DOHH2 (cell line): ENCODE results near the gene CUTC.
A peak's percentile ranks its signal among the peaks of the same experiment; 100 is the strongest.

ENCODE experiments used
- CTCF ChIP-seq: fragments of 200-600 bp; sonication (generic); IDR thresholded peaks from one replicate; pipeline ENCODE4 v1.5.1; 2014; ENCODE audit warnings: antibody characterized with exemption, mild to moderate bottlenecking, low read depth, low read length; ENCODE audit not compliant: poor library complexity, severe bottlenecking
- EZH2phosphoT487 ChIP-seq: fragments of 200-600 bp; sonication (generic); IDR thresholded peaks from 2 replicates; pipeline ENCODE4 v1.6.1; 2017; ENCODE audit warnings: borderline replicate concordance, mild to moderate bottlenecking, antibody characterized with exemption, low read length, moderate library complexity, mixed read lengths

GRCh38 chr10:99711129-99711719 is 20.8 kb upstream of the CUTC start:
- TF ChIP-seq CTCF: peak; percentile 63
- no peak for TF ChIP-seq EZH2phosphoT487
